GM10266 (cell line): Measurements from ENCODE around the gene PMIS2.

Experiments
- DNase-seq: peaks from one replicate; pipeline ENCODE4 v3.0.0; 2012; ENCODE audit errors: extremely low spot score
- CTCF ChIP-seq: IDR thresholded peaks from 2 replicates; pipeline ENCODE4 v1.5.1; 2012; ENCODE audit warnings: mild to moderate bottlenecking, low read depth; ENCODE audit not compliant: control insufficient read depth, insufficient read depth; ENCODE audit errors: missing control alignments

Gene PMIS2

GRCh38 chr19:35544110-35544802 lies 41.7 kb upstream of the PMIS2 start:
- TF ChIP-seq CTCF, result no peak
- DNase-seq, result no peak

GRCh38 chr19:35545001-35545854 lies 40.7 kb upstream of the PMIS2 start, which contains the start of gene TMEM147:
TMEM147 (plus strand) TSS chr19:35545626; CDS start chr19:35545740, 114 bp downstream.
- no peak for TF ChIP-seq CTCF
- DNase-seq, result peak; percentile 98

DNA sequence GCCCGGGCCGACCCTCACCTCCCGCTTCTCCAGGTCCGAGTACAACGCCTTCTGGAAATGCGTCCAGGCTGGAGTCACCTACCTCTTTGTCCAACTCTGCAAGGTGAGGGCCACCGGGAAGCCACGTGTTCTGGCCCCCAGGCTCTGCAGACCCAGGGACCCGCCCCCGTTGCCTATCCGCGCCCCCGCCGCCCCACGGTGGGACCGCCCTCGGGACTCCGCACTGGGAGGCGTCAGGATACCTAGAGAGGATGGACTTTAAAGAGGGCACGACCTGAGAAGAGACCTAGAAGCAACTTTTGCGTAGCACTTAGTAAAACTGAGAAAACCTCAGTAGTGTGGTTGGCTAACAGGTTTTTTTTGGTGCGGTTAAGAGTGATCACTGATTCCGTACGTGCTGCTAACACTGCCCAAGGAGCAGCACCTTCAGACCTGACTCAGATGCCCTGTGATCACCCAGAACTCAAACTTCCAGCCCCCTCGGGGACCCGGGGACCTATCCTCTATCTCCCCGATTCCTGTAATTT lies 40.1 kb upstream of the PMIS2 start:
- no peak for TF ChIP-seq CTCF
- DNase-seq, result peak; percentile 80

- DNase-seq, result no peak
- TF ChIP-seq CTCF, result no peak
Measured at GRCh38 chr19:35546532-35546931, 39.4 kb upstream of the PMIS2 start.

- peak; percentile 79 for TF ChIP-seq CTCF
- peak; percentile 85 for DNase-seq
Measured at GRCh38 chr19:35549174-35549788, 36.7 kb upstream of the PMIS2 start.

DNA sequence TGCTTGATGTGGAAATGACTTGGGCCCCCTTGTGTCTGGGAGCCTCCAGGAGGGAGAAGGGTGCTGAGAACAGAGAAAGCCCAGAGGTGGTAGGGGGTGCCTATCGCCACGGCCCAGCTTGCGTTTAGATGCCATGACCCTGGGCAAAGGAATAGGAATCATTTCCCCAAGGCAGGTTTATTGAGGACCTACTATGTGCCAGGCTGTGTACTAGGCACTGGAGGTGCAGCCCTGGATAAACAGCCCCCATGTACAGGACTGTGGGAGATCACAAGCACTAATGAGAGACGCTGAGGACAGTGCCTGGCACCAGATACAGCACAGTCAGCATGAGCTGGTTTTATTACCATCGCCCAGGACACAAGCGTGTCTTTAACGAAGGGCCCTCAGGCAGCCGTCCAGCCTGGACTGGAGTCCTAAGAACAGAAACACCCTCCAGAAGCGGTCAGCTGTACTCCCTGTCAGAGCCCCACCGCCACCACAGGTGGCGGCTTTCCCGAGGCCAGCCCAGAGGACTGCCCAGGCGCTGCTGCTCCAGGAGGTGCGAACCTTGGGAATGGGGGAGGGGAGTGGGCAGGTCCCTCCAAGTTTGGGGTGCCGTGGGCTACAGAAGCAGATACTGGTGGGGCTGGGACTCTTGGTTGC lies 36.0 kb upstream of the PMIS2 start:
- no peak for DNase-seq
- no peak for TF ChIP-seq CTCF
